Stimulated activated CD4-positive, alpha-beta T cell treated with anti-CD3 and anti-CD28 coated beads, Interleukin-12 subunit alpha, Interleukin-12 subunit beta, amount 100 ng/mL, for 48 hours (primary cell): ENCODE measurements around the gene SHLD1.

Experiments
- DNase-seq, 3 donors: peaks; one replicate each; pipeline ENCODE4 v3.0.0-alpha.2; 2020; ENCODE audit warnings: low read depth in 2 of 3, low spot score in 1 of 3

The SHLD1 gene

GRCh38 chr20:5845681-5846615 lies 95.7 kb downstream of the SHLD1 start:
- no peak for DNase-seq

- DNase-seq, result peak in 1 of 3 donors; percentile 9
These were observed 98.7 kb downstream of the SHLD1 start for GRCh38 chr20:5848711-5849505.

GRCh38 chr20:5855939-5856338 lies 105.7 kb downstream of the SHLD1 start:
- no peak for DNase-seq

GRCh38 chr20:5859608-5860007 lies 109.4 kb downstream of the SHLD1 start:
- DNase-seq, result no peak

- DNase-seq, result no peak
These were observed 112.5 kb downstream of the SHLD1 start for GRCh38 chr20:5862703-5863039.

- no peak for DNase-seq
These were observed 113.0 kb downstream of the SHLD1 start for GRCh38 chr20:5863040-5863833.

GRCh38 chr20:5864428-5864827 lies 114.2 kb downstream of the SHLD1 start:
- no peak for DNase-seq

- no peak for DNase-seq
These were observed 114.8 kb downstream of the SHLD1 start for GRCh38 chr20:5864873-5865587.

- no peak for DNase-seq
These were observed 115.4 kb downstream of the SHLD1 start for GRCh38 chr20:5865604-5866003.

- DNase-seq, result no peak
These were observed 120.4 kb downstream of the SHLD1 start for GRCh38 chr20:5870568-5870981.

- DNase-seq, result no peak
These were observed 121.5 kb downstream of the SHLD1 start for GRCh38 chr20:5871459-5872410.

- no peak for DNase-seq
These were observed 126.9 kb downstream of the SHLD1 start for GRCh38 chr20:5877128-5877527.

GRCh38 chr20:5880326-5880725 lies 130.1 kb downstream of the SHLD1 start:
- DNase-seq, result no peak

GRCh38 chr20:5881703-5882102 lies 131.5 kb downstream of the SHLD1 start:
- DNase-seq, result no peak

GRCh38 chr20:5882166-5882565 lies 132.0 kb downstream of the SHLD1 start:
- no peak for DNase-seq

GRCh38 chr20:5884465-5885335 lies 134.5 kb downstream of the SHLD1 start:
- no peak for DNase-seq

GRCh38 chr20:5885866-5886265 lies 135.7 kb downstream of the SHLD1 start:
- DNase-seq, result no peak

- DNase-seq, result no peak
These were observed 136.6 kb downstream of the SHLD1 start for GRCh38 chr20:5886788-5887187.

- no peak for DNase-seq
These were observed 137.2 kb downstream of the SHLD1 start for GRCh38 chr20:5887386-5887785.
